CD14-positive monocyte (primary cell): ENCODE measurements around the gene SLC37A1. TPM values are rescaled to one million over a fixed set of nuclear protein-coding genes. Genes with fewer than 3 reads are reported as not detected.

Experiments
- DNase-seq, 3 donors: peaks; one replicate each; pipeline ENCODE4 v3.0.0-alpha.2; 2011 to 2022
- H2AFZ ChIP-seq: 2 replicates; pipeline ENCODE4 v1.6.0; 2012; ENCODE audit warnings: mild to moderate bottlenecking, low read depth, low read length, inconsistent platforms; ENCODE audit not compliant: insufficient read depth, poor library complexity, severe bottlenecking
- H3K27ac ChIP-seq, 2 donors: 1 replicate in 1 of 2; 2 replicates in 1 of 2; pipeline ENCODE4 v1.5.1; 2012 to 2013; ENCODE audit warnings: low read length in 2 of 2, control low read depth in 1 of 2, inconsistent platforms in 1 of 2, low read depth in 1 of 2, mild to moderate bottlenecking in 1 of 2
- H3K27me3 ChIP-seq, 2 donors: one replicate each; pipeline versions ENCODE4 v1.6.0 to v1.6.1; 2011 to 2013; ENCODE audit warnings: low read length in 2 of 2; ENCODE audit not compliant: control insufficient read depth in 2 of 2, insufficient read depth in 2 of 2
- H3K36me3 ChIP-seq, 2 donors: replicated peaks in 1 of 2; 1 replicate in 1 of 2; 2 replicates in 1 of 2; pipeline versions ENCODE4 v1.5.1 to v1.6.1; 2012 to 2013; ENCODE audit warnings: low read length in 2 of 2, control low read depth in 1 of 2, inconsistent platforms in 1 of 2, mild to moderate bottlenecking in 1 of 2; ENCODE audit not compliant: insufficient read depth in 2 of 2, control insufficient read depth in 1 of 2
- H3K4me1 ChIP-seq, 2 donors: 1 replicate in 1 of 2; 2 replicates in 1 of 2; pipeline versions ENCODE4 v1.5.1 to v1.6.1; 2012 to 2013; ENCODE audit warnings: low read length in 2 of 2, control low read depth in 1 of 2, inconsistent platforms in 1 of 2, mild to moderate bottlenecking in 1 of 2, moderate library complexity in 1 of 2; ENCODE audit not compliant: insufficient read depth in 2 of 2, control insufficient read depth in 1 of 2
- H3K4me2 ChIP-seq: replicated peaks from 2 replicates; pipeline ENCODE3; 2012; ENCODE audit warnings: low read length, moderate library complexity, mild to moderate bottlenecking; ENCODE audit not compliant: poor library complexity, severe bottlenecking; ENCODE audit errors: extremely low read depth
- H3K4me3 ChIP-seq, 3 experiments: fragments of 200-600 bp in 1 of 3; sonication (generic) in 1 of 3; replicated peaks in 1 of 3; 1 replicate in 2 of 3; 2 replicates in 1 of 3; pipeline ENCODE4 v1.5.1; 2011 to 2013; ENCODE audit warnings: low read length in 3 of 3, mild to moderate bottlenecking in 3 of 3, control low read depth in 2 of 3, low read depth in 2 of 3, inconsistent platforms in 1 of 3, moderate library complexity in 1 of 3
- H3K79me2 ChIP-seq: 2 replicates; pipeline ENCODE4 v1.6.0; 2012; ENCODE audit warnings: mild to moderate bottlenecking, control low read depth, inconsistent platforms, low read length, moderate library complexity; ENCODE audit not compliant: insufficient read depth
- H3K9ac ChIP-seq: 2 replicates; pipeline ENCODE4 v1.6.0; 2017; ENCODE audit warnings: low read length, mild to moderate bottlenecking; ENCODE audit not compliant: insufficient read depth, poor library complexity, severe bottlenecking
- H3K9me3 ChIP-seq, 2 donors: replicated peaks in 1 of 2; 1 replicate in 1 of 2; 2 replicates in 1 of 2; pipeline versions ENCODE4 v1.5.1 to v1.6.1; 2012 to 2013; ENCODE audit warnings: low read length in 2 of 2, control low read depth in 1 of 2; ENCODE audit not compliant: control insufficient read depth in 1 of 2, insufficient read depth in 1 of 2
- H4K20me1 ChIP-seq: 2 replicates; pipeline ENCODE4 v1.6.0; 2012; ENCODE audit warnings: mild to moderate bottlenecking, low read length, control low read depth, moderate library complexity; ENCODE audit not compliant: insufficient read depth
- H3K27ac Mint-ChIP-seq, 7 donors: one replicate each; pipeline ENCODE4 v1.8.0; 2020; ENCODE audit warnings: mild to moderate bottlenecking in 7 of 7, mixed read lengths in 7 of 7, moderate library complexity in 6 of 7, inconsistent platforms in 2 of 7
- H3K27me3 Mint-ChIP-seq, 3 donors: one replicate each; pipeline ENCODE4 v1.8.0; 2021 to 2022; ENCODE audit warnings: low read depth in 3 of 3, mild to moderate bottlenecking in 3 of 3, mixed read lengths in 3 of 3, moderate library complexity in 3 of 3, inconsistent platforms in 1 of 3
- H3K36me3 Mint-ChIP-seq, 2 donors: one replicate each; pipeline ENCODE4 v1.8.0; 2020; ENCODE audit warnings: mixed read lengths in 2 of 2, inconsistent platforms in 1 of 2, mild to moderate bottlenecking in 1 of 2
- H3K4me1 Mint-ChIP-seq: one replicate; pipeline ENCODE4 v1.8.0; 2020; ENCODE audit warnings: mild to moderate bottlenecking, mixed read lengths
- H3K4me3 Mint-ChIP-seq, 2 donors: one replicate each; pipeline ENCODE4 v1.8.0; 2020; ENCODE audit warnings: mild to moderate bottlenecking in 2 of 2, mixed read lengths in 2 of 2, moderate library complexity in 1 of 2
- H3K9me3 Mint-ChIP-seq, 7 donors: one replicate each; pipeline ENCODE4 v1.8.0; 2020 to 2022; ENCODE audit warnings: mixed read lengths in 7 of 7, mild to moderate bottlenecking in 6 of 7, moderate library complexity in 6 of 7, inconsistent platforms in 2 of 7
- WGBS: methylation state at CpG from one replicate; pipeline ENCODE4 v1.1.5; 2013; ENCODE audit warnings: missing lambda C conversion rate; ENCODE audit not compliant: insufficient coverage; 5-methylcytosine and 5-hydroxymethylcytosine counted together
- intact Hi-C, 2 donors: fragments of 100-400 bp; cut with micrococcal nuclease; formaldehyde crosslinking; loops; one replicate each; pipeline versions ENCODE4 v1.15.0 to v1.15.1; 2023
- polyA plus RNA-seq, 3 donors: library from polyadenylated mRNA; depleted of rRNA in 1 of 3; unstranded in 2 of 3; stranded (reverse) in 1 of 3; fragments of 300-500 nt in 2 of 3; fragments of >200 nt in 1 of 3; fragmentation: Illumina TruSeq in 2 of 3; gene quantifications; 1 replicate in 2 of 3; 2 replicates in 1 of 3; pipeline ENCODE4 v1.2.3, GENCODE V29; 2012 to 2021
- TF ChIP-seq, protein P1 (sequence below): fragments of 200-600 bp; IDR thresholded peaks from one replicate; pipeline ENCODE4 v1.8.0; 2022; ENCODE audit warnings: antibody characterized with exemption, mild to moderate bottlenecking

The SLC37A1 gene
- polyA plus RNA-seq, 3 donors: 2.7 to 12.4 (median 4.3) TPM

DNA sequence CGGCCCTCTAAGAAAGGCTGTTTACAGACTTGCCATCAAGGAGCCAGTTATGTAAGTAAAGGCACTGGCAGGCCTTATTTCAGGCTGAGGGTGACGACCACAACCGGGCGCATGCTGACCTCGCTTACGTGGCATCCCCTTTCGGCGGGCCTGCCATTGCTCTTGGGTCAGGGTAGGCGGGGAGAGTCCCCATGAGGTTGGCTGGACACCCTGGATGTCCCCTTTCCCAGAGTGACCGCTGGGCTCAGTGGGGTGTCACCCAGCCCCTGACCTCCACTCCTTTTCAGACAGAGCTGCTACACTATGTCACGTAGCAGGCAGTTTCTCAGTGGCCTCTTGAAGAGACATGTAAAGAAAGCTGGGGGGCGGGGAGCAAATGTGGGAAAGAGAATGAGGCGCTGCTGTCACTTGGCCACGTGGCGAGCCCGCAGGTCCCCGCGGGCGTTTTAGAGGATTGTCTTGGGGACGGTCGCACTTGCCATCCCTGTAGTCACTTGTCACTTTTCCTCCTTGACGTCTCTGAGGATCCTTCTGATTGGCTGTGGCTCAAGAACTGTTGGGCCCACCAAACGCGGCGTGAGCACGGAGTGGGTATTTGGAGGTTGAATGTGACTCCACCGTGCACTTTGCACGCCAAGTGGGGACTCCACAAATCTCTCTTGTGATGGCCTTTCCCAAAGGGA is 42.2 kb downstream of the SLC37A1 start:
- Histone ChIP-seq H3K27ac (no peak overlapping the region), H3K36me3 (peaks cover 24 to 73% of the 10 kb centered on the region in 2 donors), H3K27me3 (no peaks in the 10 kb centered on the region), H3K4me1 (no peaks in the 10 kb centered on the region), H4K20me1 (no peaks in the 10 kb centered on the region), H2AFZ (no peak overlapping the region), H3K4me3 (no peak overlapping the region), H3K79me2 (no peaks in the 10 kb centered on the region), H3K9me3 (no peaks in the 10 kb centered on the region), H3K4me2 (no peak overlapping the region), H3K9ac (no peak overlapping the region)
- peak overlapping the region in 1 of 7 donors; percentile 48 for H3K27ac Mint-ChIP-seq
- peaks cover 57 to 60% of the 10 kb centered on the region in 2 donors for H3K36me3 Mint-ChIP-seq
- intact Hi-C loops: no loop called here
- 94% methylated on average over 24 of the region's 28 CpGs for WGBS
- H3K4me3 Mint-ChIP-seq: no peak overlapping the region
- peaks cover 0 to 1% (median 0%) of the 10 kb centered on the region in 3 donors for H3K27me3 Mint-ChIP-seq
- DNase-seq: no peak
- TF ChIP-seq, protein P1, sequence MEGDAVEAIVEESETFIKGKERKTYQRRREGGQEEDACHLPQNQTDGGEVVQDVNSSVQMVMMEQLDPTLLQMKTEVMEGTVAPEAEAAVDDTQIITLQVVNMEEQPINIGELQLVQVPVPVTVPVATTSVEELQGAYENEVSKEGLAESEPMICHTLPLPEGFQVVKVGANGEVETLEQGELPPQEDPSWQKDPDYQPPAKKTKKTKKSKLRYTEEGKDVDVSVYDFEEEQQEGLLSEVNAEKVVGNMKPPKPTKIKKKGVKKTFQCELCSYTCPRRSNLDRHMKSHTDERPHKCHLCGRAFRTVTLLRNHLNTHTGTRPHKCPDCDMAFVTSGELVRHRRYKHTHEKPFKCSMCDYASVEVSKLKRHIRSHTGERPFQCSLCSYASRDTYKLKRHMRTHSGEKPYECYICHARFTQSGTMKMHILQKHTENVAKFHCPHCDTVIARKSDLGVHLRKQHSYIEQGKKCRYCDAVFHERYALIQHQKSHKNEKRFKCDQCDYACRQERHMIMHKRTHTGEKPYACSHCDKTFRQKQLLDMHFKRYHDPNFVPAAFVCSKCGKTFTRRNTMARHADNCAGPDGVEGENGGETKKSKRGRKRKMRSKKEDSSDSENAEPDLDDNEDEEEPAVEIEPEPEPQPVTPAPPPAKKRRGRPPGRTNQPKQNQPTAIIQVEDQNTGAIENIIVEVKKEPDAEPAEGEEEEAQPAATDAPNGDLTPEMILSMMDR: no peak
- H3K9me3 Mint-ChIP-seq: no peaks in the 10 kb centered on the region
- H3K4me1 Mint-ChIP-seq: no peaks in the 10 kb centered on the region

DNA sequence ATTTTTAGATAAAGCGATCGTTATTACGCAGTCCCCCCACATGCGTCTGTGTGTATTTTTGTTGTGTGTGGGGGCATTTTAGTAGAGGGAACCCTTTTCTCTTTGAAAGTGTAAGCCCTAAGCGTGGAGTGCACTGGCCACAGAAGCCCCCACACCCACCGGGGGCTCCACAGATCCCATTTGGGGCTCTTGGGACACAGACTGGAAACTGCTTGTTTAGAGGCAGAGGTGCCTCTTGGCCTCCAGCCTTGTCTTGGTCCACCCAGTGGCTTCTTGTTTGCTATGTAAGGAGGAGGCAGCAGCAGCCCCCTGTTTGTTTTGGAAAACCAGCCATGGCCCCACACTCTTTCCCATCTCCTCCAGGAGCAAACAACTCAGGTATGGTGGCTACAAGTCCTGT is 42.8 kb downstream of the SLC37A1 start:
- Mint-ChIP-seq H3K27ac (no peak overlapping the region), H3K27me3 (peaks cover 0 to 1% (median 0%) of the 10 kb centered on the region in 3 donors), H3K4me3 (no peak overlapping the region), H3K4me1 (no peaks in the 10 kb centered on the region), H3K36me3 (peaks cover 63 to 65% of the 10 kb centered on the region in 2 donors), H3K9me3 (no peaks in the 10 kb centered on the region)
- no peaks in the 10 kb centered on the region for H3K4me1 ChIP-seq
- H3K4me2 ChIP-seq: no peak overlapping the region
- no CpG with 5 or more reads among the region's 6 CpGs for WGBS
- intact Hi-C loops: no loop called here
- H4K20me1 ChIP-seq: no peaks in the 10 kb centered on the region
- no peaks in the 10 kb centered on the region for H3K79me2 ChIP-seq
- H2AFZ ChIP-seq: no peak overlapping the region
- no peak overlapping the region for H3K4me3 ChIP-seq
- no peaks in the 10 kb centered on the region for H3K27me3 ChIP-seq
- TF ChIP-seq, protein P1: no peak
- H3K9me3 ChIP-seq: no peaks in the 10 kb centered on the region
- H3K27ac ChIP-seq: no peak overlapping the region
- no peak overlapping the region for H3K9ac ChIP-seq
- peaks cover 27 to 78% of the 10 kb centered on the region in 2 donors for H3K36me3 ChIP-seq
- no peak for DNase-seq
